Thyroid gland (tissue), 4 donors: ENCODE results near the gene PHACTR1.

Source experiments
- POLR2A ChIP-seq, 2 donors: fragments of 450-650 bp; IDR thresholded peaks; one replicate each; pipeline ENCODE4 v1.6.1; 2017; ENCODE audit warnings: antibody characterized with exemption in 2 of 2, mild to moderate bottlenecking in 2 of 2, moderate library complexity in 1 of 2
- TF ChIP-seq, protein P1 (sequence below), 6 experiments: fragments of 200-600 bp in 3 of 6; fragments of 450-650 bp in 3 of 6; sonication (generic) in 3 of 6; IDR thresholded peaks; one replicate each; pipeline ENCODE4 v1.5.1; 2016 to 2019; ENCODE audit warnings: antibody characterized with exemption in 6 of 6, mild to moderate bottlenecking in 2 of 6, inconsistent platforms in 1 of 6, moderate library complexity in 1 of 6

DNA sequence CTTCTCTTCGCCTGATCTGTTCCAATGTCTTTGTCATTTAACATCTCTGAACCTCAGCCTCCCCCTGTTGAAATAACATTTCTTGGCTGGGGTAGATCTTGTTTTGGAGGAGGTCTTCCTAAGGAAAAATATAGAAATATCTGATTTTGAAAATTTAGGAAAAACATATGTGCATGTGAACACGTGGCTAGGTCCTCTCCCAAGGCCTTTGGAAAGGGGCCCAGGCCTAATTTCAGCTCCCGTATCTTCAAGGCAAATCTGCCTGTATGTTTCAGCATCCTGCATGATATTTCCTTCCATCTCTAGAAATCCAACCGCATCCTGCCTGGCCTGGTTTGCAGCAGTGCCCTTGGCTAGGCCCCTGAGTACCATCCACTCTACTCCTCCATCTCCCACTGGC, 261.2 kb downstream of the PHACTR1 start:
- TF ChIP-seq, protein P1, sequence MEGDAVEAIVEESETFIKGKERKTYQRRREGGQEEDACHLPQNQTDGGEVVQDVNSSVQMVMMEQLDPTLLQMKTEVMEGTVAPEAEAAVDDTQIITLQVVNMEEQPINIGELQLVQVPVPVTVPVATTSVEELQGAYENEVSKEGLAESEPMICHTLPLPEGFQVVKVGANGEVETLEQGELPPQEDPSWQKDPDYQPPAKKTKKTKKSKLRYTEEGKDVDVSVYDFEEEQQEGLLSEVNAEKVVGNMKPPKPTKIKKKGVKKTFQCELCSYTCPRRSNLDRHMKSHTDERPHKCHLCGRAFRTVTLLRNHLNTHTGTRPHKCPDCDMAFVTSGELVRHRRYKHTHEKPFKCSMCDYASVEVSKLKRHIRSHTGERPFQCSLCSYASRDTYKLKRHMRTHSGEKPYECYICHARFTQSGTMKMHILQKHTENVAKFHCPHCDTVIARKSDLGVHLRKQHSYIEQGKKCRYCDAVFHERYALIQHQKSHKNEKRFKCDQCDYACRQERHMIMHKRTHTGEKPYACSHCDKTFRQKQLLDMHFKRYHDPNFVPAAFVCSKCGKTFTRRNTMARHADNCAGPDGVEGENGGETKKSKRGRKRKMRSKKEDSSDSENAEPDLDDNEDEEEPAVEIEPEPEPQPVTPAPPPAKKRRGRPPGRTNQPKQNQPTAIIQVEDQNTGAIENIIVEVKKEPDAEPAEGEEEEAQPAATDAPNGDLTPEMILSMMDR (IDR thresholded peaks at IDR 0.05), result no peak
- no peak for TF ChIP-seq POLR2A (IDR thresholded peaks at IDR 0.05)
